ENCODE results near the gene DARS2.

Gene DARS2

DNA sequence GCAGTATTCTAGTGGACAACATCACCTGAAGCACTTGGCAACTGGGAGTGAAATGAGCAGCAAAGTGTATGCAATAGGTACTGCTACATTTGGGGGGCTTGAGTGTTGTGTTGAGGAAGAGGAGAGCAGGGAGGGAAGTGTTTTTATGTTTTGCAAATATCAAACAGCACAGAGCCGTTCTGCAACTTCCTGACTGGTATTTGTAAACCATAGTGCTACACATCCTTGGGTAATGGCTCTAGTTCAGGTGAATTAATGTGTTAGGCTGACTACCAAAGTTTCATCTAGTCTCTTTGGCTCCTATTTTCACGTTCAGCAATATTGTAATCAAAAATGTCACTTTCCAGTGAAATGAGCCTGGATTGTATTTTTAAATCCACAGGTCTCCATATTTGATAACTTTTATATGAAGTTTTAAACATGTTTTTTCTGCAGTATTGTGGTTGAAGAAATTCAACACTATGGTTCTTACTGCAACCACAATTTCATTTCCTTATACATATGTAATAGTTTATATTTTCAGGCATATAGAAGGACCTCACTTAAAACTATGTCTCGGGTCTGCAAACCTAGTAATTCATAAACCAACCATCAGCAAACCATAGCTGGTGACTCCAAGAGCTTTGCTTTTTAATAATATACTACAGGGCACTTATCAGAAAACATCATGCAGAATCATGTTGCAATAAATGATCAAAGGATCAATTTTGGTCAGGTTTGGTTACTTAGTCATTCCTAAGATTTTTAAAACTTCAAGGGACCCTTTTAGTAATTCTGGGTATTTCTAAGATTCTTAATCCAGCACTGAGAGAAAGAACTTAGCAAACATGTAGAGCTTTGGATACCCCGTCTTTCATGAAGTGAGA is 62.5 kb downstream of the DARS2 start:
- TF ChIP-seq EZH2 (IDR thresholded peaks at IDR 0.05; ENCODE audit: borderline replicate concordance, low read length) = no peak
- TF ChIP-seq, protein P1, sequence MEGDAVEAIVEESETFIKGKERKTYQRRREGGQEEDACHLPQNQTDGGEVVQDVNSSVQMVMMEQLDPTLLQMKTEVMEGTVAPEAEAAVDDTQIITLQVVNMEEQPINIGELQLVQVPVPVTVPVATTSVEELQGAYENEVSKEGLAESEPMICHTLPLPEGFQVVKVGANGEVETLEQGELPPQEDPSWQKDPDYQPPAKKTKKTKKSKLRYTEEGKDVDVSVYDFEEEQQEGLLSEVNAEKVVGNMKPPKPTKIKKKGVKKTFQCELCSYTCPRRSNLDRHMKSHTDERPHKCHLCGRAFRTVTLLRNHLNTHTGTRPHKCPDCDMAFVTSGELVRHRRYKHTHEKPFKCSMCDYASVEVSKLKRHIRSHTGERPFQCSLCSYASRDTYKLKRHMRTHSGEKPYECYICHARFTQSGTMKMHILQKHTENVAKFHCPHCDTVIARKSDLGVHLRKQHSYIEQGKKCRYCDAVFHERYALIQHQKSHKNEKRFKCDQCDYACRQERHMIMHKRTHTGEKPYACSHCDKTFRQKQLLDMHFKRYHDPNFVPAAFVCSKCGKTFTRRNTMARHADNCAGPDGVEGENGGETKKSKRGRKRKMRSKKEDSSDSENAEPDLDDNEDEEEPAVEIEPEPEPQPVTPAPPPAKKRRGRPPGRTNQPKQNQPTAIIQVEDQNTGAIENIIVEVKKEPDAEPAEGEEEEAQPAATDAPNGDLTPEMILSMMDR (IDR thresholded peaks at IDR 0.05; ENCODE audit: low read length) = no peak
- H3F3A ChIP-seq (ENCODE audit: insufficient read depth, low read length) = no peaks in the 10 kb centered on the region
- H3K36me3 ChIP-seq (ENCODE audit: insufficient read depth, low read length) = peaks cover 31% of the 10 kb centered on the region
- H2AFZ ChIP-seq (ENCODE audit: low read length) = no peak overlapping the region
- H3K9me3 ChIP-seq (ENCODE audit: low read length) = no peaks in the 10 kb centered on the region
- no peaks in the 10 kb centered on the region for H3K27me3 ChIP-seq (ENCODE audit: insufficient read depth, low read length)
- no peak overlapping the region for H3K27ac ChIP-seq (ENCODE audit: low read depth, low read length, poor library complexity, severe bottlenecking)
- no peaks in the 10 kb centered on the region for H3K9me2 ChIP-seq (ENCODE audit: low read depth, low read length)
- no peak overlapping the region for H3K9ac ChIP-seq (ENCODE audit: low read length)
- H4K20me1 ChIP-seq (ENCODE audit: insufficient read depth, low read length) = no peaks in the 10 kb centered on the region
- no peak overlapping the region for H3K4me2 ChIP-seq (ENCODE audit: low read length)
- H3K4me3 ChIP-seq (ENCODE audit: low read depth, low read length, poor library complexity, severe bottlenecking) = no peak overlapping the region
- no peaks in the 10 kb centered on the region for H3K79me2 ChIP-seq (ENCODE audit: insufficient read depth, low read length)
- no peaks in the 10 kb centered on the region for H3K4me1 ChIP-seq (ENCODE audit: insufficient read depth, low read length, severe bottlenecking)

DNA sequence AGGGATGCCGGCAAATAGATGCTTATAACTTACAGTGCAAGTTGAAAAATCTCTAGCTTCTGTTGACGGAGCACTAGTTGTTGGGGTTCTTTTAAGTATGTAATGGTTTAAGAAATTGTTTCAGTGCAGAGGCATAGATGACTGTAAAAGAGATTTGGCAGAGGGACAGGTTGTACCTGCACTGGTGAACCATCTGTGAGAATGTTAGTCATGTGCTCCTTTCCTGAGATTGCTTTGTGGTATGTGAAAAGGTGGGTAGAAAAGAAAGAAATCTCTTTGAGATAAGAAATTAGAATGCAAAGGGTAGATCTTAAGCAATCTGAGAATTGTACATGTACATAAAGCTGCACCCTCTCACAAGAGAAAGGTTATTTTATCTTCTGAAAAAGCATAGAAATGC is 63.2 kb downstream of the DARS2 start:
- H2AFZ ChIP-seq (ENCODE audit: low read length) = no peak overlapping the region
- no peak overlapping the region for H3K27ac ChIP-seq (ENCODE audit: low read depth, low read length, poor library complexity, severe bottlenecking)
- H4K20me1 ChIP-seq (ENCODE audit: insufficient read depth, low read length) = no peaks in the 10 kb centered on the region
- H3K4me3 ChIP-seq (ENCODE audit: low read depth, low read length, poor library complexity, severe bottlenecking) = no peak overlapping the region
- TF ChIP-seq, protein P1 (IDR thresholded peaks at IDR 0.05; ENCODE audit: low read length) = no peak
- TF ChIP-seq EZH2 (IDR thresholded peaks at IDR 0.05; ENCODE audit: borderline replicate concordance, low read length) = no peak
- no peaks in the 10 kb centered on the region for H3K9me2 ChIP-seq (ENCODE audit: low read depth, low read length)
- H3K27me3 ChIP-seq (ENCODE audit: insufficient read depth, low read length) = no peaks in the 10 kb centered on the region
- no peaks in the 10 kb centered on the region for H3K9me3 ChIP-seq (ENCODE audit: low read length)
- H3K4me1 ChIP-seq (ENCODE audit: insufficient read depth, low read length, severe bottlenecking) = no peaks in the 10 kb centered on the region
- no peaks in the 10 kb centered on the region for H3K79me2 ChIP-seq (ENCODE audit: insufficient read depth, low read length)
- no peak overlapping the region for H3K9ac ChIP-seq (ENCODE audit: low read length)
- H3K36me3 ChIP-seq (ENCODE audit: insufficient read depth, low read length) = peaks cover 31% of the 10 kb centered on the region
- no peak overlapping the region for H3K4me2 ChIP-seq (ENCODE audit: low read length)
- H3F3A ChIP-seq (ENCODE audit: insufficient read depth, low read length) = no peaks in the 10 kb centered on the region

DNA sequence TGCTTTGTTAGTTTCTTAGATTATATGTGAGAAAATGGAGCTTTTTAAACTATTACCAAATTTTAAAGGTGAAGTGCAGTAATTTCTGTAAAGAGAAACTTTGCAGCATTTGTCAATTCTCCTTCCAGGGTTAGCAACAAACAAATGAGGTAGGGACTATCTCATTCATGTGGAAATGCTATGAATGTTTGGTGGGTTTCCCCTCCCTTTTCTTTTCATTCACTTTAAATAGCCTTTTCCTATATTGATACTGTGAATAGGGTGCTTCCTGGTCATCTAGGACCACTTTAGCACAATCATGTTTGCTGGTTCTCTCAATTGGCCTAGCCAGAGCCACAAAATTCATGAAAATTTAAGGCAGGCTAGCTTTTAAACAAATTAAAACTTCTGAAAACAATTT is 64.3 kb downstream of the DARS2 start:
- H3F3A ChIP-seq (ENCODE audit: insufficient read depth, low read length) = no peaks in the 10 kb centered on the region
- no peaks in the 10 kb centered on the region for H3K9me3 ChIP-seq (ENCODE audit: low read length)
- TF ChIP-seq EZH2 (IDR thresholded peaks at IDR 0.05; ENCODE audit: borderline replicate concordance, low read length) = no peak
- TF ChIP-seq, protein P1 (IDR thresholded peaks at IDR 0.05; ENCODE audit: low read length) = no peak
- H3K27me3 ChIP-seq (ENCODE audit: insufficient read depth, low read length) = no peaks in the 10 kb centered on the region
- H3K4me1 ChIP-seq (ENCODE audit: insufficient read depth, low read length, severe bottlenecking) = no peaks in the 10 kb centered on the region
- H3K4me2 ChIP-seq (ENCODE audit: low read length) = no peak overlapping the region
- H3K36me3 ChIP-seq (ENCODE audit: insufficient read depth, low read length) = peaks cover 31% of the 10 kb centered on the region
- no peak overlapping the region for H2AFZ ChIP-seq (ENCODE audit: low read length)
- H4K20me1 ChIP-seq (ENCODE audit: insufficient read depth, low read length) = no peaks in the 10 kb centered on the region
- no peaks in the 10 kb centered on the region for H3K79me2 ChIP-seq (ENCODE audit: insufficient read depth, low read length)
- H3K9ac ChIP-seq (ENCODE audit: low read length) = no peak overlapping the region
- no peak overlapping the region for H3K27ac ChIP-seq (ENCODE audit: low read depth, low read length, poor library complexity, severe bottlenecking)
- no peaks in the 10 kb centered on the region for H3K9me2 ChIP-seq (ENCODE audit: low read depth, low read length)
- no peak overlapping the region for H3K4me3 ChIP-seq (ENCODE audit: low read depth, low read length, poor library complexity, severe bottlenecking)

All from OCI-LY1 (cell line).